GM21381 (cell line): ENCODE results near the gene ATP7B.

Source experiments
- ATAC-seq: cut with Tn5 transposase; IDR thresholded peaks from one replicate; pipeline ENCODE4 v1.9.1; 2021; ENCODE audit warnings: mild to moderate bottlenecking, moderate library complexity; ENCODE audit not compliant: unreplicated experiment

ATP7B gene

GRCh38 chr13:51978796-51979556 is 32.3 kb downstream of the ATP7B start:
- ATAC-seq: no peak

GRCh38 chr13:51977625-51978024 is 33.6 kb downstream of the ATP7B start:
- ATAC-seq: no peak

- ATAC-seq: no peak
Observed at GRCh38 chr13:51976890-51977289, 34.4 kb downstream of the ATP7B start.

- no peak for ATAC-seq
Observed at GRCh38 chr13:51976423-51976822, 34.8 kb downstream of the ATP7B start.

- no peak for ATAC-seq
Observed at GRCh38 chr13:51974482-51974881, 36.8 kb downstream of the ATP7B start.

GRCh38 chr13:51971520-51972426 is 39.5 kb downstream of the ATP7B start:
- no peak for ATAC-seq

- no peak for ATAC-seq
Observed at GRCh38 chr13:51970349-51970748, 40.9 kb downstream of the ATP7B start.

- ATAC-seq: no peak
Observed at GRCh38 chr13:51967482-51968446, 43.5 kb downstream of the ATP7B start.

- ATAC-seq: no peak
Observed at GRCh38 chr13:51966186-51966585, 45.1 kb downstream of the ATP7B start.

GRCh38 chr13:51961493-51962403 is 49.5 kb downstream of the ATP7B start:
- no peak for ATAC-seq

- ATAC-seq: no peak
Observed at GRCh38 chr13:51960766-51961165, 50.5 kb downstream of the ATP7B start.

- peak; percentile 83 for ATAC-seq
Observed at GRCh38 chr13:51959773-51960172, 51.5 kb downstream of the ATP7B start.

GRCh38 chr13:51958217-51958547 is 53.1 kb downstream of the ATP7B start:
- ATAC-seq: no peak

- ATAC-seq: no peak
Observed at GRCh38 chr13:51957377-51958216, 53.7 kb downstream of the ATP7B start.

- ATAC-seq: no peak
Observed at GRCh38 chr13:51956717-51957116, 54.5 kb downstream of the ATP7B start.

- no peak for ATAC-seq
Observed at GRCh38 chr13:51955816-51956603, 55.2 kb downstream of the ATP7B start.

- ATAC-seq: no peak
Observed at GRCh38 chr13:51955281-51955771, 55.9 kb downstream of the ATP7B start.
